Hematopoietic multipotent progenitor cell (in vitro differentiated cells): Measurements from ENCODE around the gene NPHP1. TPM values are rescaled to one million over a fixed set of nuclear protein-coding genes. Genes with fewer than 3 reads are reported as not detected.
"Not testable (repeated sequence)": the region's sequence is repeated elsewhere in the genome, so short reads cannot be mapped to it uniquely, and the experiment has no call there.

Experiments
- DNase-seq, 3 donors: peaks; one replicate each; pipeline ENCODE4 v3.0.0-alpha.2; 2011 to 2015; ENCODE audit warnings: low read depth in 2 of 3, low spot score in 2 of 3
- total RNA-seq: library from RNA; depleted of rRNA; stranded (reverse); fragments of >200 nt; gene quantifications from one replicate; pipeline ENCODE4 v1.2.3, GENCODE V29; 2012

Gene NPHP1
- 1.1 TPM for total RNA-seq

DNA sequence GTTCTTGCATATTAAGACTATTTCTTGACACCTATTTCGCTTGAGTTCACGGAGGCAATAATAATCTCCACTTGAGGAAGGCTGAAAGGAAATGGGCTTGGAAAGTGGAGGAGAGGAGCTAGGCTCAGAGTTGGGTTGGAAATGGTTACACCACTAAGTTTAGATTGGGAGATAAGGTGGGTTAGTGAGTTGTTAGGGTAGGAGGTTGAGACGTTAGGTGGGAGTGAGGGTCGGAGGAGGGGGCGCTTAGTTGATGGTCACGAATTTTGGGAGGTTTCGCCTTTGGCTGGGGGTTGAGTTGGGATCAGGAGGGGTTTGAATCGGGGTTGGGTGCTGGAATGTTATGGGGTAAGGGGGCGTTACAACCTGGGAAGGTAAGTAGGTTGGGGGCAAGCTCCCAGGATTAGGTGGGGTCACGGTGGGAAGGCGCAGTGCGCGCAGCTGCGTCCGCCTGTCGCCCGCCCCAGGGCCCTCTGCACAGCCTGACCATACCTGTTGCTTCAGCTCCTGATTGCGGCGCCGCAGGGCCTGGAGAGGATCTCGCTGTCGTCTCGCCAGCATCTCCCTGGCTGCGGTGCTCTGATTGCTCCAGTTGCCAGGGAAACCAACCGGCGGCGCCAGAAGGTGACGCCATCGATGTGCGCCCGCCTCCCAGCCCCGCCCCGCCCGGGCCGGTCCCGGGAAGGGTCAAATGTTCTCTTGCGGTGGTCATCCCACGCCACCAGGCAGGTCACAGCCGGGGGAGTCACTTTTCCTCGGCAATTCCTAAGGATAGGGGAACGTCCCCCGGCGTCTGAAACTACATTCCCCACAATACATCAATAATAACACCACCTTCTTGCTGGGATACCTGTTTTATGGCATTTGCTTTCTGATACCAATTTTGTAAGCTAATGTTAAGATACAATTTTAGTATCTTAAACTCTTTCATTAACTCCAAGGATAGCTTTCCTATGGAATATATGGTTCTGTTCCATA is at the start of gene NPHP1:
TSS of gene NPHP1 (minus strand) at position 606 of the 978 bp plus-strand sequence. CDS start at position 561, 45 bp downstream.
- DNase-seq, result peak; percentile 61 to 75 (median 73)

DNA sequence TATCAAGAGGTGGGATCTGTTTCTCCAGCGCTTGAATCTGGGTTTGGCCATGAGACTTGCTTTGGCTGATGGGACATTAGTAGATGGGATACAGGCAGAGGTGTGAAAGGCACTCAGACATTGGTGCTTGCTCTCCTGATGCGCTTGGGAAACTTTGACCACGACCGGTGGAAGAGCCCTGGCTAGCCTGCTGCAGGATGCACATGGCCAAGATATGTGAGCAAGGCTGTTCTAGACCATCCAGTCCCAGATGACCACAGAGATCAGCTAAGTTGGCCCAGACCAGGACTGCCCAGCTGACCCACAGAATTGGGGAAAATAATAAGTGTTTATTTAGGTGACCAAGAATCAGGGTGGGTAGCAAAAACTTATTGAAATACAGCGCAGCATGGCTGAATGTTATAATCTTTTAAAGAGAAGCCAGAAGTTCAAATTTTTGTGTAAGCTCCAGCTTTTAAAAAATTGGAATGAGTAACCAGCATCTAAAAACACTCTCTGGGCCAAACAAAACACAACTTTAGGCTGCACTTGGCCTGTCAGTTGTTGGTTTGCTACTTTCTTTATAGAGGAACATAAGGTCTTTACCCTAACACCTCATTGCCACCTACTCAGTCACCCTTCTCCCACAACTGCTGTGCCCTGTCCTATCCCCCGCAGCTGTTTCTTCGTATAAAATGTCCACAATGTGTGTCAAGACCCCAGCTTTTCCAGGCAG is 43.4 kb upstream of the NPHP1 start:
- not testable (repeated sequence) for DNase-seq

DNA sequence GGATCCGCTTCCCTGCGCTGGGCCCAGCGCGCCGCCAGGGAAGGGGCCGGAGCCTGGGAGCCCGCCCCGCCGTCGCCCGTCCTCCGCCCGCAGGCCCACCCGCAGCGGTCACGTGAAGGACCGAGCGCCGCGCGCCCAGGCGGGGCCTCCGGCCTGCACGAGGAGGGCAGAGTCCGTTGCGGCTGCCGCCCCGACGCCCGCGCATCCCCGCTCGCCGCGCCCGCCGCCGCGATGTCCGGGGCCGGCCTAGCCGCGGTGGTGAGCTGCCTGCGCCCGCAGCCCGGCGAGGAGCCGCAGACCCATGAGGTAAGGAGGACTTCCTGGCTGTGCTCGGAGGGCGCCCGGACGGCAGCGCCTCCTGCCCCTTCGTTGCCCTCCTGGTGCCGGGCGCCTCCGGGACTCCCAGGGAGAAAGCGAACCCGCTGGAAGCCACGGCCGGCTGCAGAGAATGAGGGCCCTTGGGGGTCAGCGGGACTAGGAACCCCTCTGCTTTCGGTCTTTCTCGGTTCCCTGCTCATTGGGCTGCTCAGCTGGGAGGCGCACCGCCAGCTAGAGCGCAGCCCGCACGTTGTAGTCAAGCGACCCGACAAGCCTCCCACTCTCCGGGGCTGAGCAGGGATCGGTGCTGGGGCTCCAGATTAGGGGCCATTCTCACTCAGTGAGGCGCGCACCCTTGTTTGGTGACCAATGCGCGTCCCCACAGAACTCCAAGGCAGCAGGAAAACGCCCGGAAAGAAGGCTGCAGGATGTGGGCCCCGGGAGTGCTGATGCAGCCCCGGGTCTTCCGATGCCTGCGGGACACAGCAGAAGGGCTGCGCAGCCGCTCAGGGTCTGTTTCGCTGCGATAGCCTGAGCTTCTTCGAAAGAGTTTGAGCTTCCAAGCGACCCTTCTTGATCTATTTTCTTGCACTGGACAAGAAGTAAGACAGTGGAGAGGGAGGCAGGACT is 40.9 kb upstream of the NPHP1 start:
- not testable (repeated sequence) for DNase-seq

DNA sequence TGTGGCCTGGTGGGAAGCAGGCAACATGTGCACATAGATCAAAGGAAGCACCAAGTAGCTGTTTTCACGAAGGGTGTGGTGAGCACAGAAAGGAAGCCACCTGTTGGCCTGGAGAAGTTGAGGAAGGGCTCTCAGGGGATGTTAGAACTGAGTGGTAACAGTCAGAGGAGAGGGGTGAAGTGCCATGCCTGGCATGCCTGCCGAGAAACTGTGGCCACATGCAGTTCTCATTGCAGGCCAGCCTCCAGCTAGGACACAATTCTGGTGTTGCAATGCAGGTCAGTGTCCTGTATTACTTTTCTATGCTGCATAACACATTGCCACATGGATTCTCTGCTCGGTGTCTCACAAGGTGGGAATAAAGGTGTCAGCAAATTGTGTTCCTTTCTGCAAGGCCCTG is 38.5 kb upstream of the NPHP1 start:
- DNase-seq, result not testable (repeated sequence)

DNA sequence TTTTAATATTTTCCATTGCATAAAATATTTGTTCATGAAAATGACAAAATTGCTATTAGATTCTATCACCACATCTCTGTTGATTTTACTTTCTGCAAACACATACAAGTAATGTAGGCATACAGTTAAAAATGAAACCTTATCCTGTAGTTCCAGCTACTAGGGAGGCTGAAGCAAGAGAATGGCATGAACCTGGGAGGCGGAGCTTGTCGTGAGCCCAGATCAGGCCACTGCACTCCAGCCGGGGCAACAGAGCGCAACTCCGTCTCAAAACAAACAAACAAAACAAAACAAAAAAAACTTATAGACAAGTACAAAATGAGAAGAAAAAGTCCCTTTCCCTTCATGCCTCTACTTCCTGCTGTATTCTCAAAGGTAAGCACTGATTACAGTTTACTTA is 29.7 kb upstream of the NPHP1 start:
- DNase-seq, result not testable (repeated sequence)

DNA sequence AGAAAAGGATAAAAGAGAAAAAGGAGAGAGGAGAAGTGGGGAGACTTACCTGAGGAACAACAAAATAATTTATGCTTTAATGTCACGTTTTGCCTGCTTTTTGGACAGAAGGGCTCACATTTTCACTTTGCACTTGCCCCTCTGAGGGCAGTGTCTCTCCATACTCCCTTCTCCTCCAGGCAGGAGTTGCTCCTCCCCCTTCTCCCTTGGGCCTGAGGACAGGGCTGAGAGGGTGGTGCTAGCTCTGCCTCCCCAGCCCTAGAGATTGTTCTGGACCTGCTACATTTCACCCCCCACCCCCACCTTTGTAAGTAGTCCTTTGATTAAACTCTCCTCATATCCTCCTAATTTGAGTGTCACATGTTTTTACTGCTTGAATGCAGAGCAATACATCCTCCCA is 25.1 kb upstream of the NPHP1 start:
- not testable (repeated sequence) for DNase-seq

DNA sequence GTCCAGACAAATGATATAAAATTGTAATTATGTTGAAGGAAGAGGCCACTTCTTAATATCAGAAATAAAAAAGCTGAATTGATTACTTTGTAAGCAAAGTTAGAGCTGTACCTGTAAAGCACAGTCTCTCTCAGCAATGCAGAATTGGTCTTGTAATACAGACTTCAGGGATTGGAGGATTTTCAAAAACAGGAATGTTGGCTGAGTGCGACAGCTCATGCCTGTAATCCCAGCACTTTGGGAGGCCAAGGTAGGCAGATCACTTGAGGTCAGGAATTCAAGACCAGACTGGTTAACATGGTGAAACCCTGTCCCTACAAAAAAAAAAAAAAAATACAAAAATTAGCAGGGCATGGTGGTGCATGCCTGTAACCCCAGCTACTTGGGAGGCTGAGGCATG is 17.8 kb upstream of the NPHP1 start:
- DNase-seq, result not testable (repeated sequence)

DNA sequence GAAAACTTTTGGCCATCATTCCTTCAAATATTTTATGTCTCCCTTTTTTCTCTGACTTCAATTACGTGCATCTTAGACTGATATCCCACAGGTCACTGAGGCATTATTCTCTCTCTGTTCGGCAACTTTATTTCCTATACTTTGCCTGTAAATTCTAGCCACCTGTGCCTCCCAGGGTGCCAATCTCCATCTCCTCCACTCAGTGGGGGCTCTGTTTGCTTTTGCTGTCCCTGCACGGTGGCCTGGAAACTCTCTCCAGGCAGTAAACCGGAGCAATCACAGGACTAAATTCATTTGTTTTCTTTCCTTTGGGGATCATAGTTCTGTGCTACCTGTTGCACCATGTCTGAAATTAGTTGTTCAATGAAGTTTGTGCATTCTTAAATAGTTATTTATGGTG is 17.1 kb upstream of the NPHP1 start:
- no peak for DNase-seq

DNA sequence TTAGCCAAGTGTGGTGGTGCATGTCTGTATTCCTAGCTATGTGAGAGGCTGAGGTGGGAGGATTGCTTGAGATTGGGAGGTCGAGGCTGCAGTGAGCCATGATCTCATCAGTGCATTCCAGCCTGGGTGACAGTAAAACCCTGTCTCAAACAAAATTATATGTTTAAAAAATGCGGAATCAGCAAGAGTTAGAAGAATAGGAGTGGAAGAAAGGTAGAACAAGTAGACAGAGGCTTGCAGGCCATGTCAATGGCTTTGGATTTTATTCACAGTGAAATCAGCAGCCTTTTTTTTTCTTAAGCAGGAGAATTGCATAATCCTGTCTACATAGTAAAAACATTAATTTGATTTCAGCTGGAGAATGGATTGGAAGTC is 15.4 kb upstream of the NPHP1 start:
- DNase-seq, result no peak

DNA sequence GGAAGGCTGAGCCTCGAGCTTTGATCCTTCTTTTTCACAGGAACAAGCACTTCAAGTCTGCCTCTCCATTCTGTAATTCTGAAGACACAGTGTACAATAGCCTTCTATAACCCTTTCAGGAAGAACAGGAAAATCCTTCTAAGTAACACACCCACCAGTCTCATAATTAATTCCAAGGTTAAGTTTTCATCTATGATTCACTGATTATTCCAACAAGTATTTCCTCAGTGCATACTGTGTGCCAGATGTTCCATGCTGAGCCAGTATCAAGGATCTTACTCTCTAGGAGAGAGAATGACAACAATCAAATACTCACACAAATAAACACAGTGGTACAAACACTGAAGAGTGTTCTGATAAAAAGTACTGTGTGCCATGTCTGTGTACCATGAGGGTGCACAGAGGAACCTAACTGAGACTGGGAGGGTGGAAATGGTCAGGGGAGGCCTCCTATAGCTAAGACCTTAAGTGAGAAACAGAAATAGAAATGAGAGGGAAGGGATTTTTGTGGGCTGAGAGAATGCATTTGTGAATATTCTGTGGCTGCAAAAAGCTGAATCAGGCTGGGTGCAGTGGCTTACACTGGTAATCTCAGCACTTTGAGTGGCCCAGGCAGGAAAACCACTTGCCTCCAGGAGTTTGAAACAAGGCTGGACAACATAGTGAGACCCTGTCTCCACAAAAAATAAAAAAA is 14.8 kb upstream of the NPHP1 start:
- DNase-seq, result no peak

DNA sequence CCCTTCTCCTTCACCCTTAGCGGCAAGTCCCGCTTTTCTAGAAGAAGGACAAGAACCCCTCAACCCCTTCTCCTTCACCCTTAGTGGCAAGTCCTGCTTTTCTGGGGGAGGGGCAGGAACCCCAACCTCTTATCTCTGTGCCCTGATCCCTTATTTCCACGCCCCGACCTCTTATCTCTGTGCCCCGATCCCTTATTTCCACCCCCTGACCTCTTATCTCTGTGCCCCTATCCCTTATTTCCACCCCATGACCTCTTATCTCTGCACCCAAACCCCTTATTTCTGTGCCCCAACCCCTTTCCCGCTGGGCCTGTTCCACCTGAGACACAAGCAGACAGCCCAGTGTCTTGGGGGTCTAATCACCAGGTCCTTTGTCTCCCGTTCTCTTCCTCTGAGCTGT is 14.1 kb upstream of the NPHP1 start:
- not testable (repeated sequence) for DNase-seq

DNA sequence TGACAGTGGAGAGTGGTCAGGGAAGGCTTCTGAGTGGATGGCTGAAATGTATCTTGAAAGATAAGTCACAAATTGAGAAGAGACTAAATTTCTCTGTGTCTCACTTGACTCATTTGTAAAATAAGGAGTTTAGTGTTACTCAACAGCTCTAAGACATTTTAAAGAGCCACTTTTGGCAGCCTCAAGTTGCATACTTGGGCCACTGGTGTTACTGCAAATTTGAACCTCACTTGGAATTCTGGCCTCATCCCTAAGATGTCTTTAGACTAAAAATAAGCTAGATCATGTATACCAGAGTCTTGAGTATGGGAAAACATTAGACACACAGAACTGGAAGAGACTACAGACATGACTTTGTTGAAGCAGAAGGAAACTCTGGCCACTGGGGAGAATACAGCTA is 12.0 kb upstream of the NPHP1 start:
- DNase-seq, result no peak

DNA sequence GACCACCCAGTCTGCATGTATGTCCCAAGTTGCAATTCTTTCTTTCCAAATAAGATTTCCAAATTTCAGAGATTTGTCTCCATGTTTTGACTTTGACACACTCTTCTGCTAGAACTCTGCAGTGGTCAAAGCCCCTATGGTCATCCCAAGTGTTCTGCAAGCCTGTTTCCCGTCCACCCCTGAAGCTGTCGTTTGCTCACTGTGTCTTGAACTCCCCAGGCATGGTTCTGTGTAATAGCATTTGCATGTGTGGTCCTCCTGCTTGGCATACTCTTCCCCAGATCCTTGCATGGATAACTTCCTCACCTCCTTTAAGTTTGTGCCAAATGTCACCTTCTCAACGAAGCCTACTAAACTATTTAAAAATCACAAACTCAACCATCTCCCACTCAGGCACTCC is 11.4 kb upstream of the NPHP1 start:
- no peak for DNase-seq

DNA sequence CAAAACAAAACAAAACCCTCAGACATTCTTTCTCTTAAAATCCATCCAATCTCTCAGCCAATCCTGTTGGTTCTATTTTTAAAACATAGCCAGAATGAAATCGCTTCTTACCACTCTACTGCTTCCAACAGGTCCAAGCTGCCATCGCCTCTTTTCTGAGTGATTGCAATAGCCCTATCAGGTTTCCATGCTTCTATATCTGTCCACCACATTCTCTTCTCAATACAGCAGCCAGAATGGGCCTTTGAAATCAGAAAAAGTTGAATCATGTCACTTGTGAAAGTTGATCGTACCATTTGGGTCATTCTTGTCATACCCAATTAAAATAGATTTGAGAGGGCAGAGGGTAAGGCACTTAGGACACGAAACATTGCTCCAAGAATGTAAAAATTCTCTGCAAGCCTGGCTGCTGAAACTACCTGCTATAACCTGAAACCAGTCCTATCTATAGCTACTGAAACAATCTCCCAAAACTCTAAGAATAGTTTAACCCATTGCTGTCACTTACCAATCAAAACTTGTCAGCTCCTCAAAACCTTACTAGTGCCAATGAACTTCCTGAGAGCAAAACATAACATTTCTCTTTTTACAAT is 10.8 kb upstream of the NPHP1 start:
- DNase-seq, result no peak

DNA sequence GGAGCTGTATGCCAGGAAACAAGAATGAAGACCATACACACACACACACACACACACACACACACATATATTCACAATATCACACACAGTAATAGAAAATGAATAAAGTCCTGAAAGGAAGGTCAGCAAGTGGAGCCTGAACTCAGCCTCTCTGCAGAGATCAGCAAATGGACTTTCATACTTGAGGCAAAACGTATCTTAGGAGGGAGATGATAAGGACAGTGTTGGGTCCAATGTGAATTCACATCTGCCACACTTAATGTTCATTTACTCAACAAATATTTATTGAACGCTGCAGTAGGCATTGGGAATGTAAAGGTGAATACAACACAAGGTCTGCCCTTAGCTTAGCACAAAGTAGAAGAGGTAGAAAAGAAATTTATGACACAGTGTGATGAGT is 10.3 kb upstream of the NPHP1 start:
- DNase-seq, result no peak

DNA sequence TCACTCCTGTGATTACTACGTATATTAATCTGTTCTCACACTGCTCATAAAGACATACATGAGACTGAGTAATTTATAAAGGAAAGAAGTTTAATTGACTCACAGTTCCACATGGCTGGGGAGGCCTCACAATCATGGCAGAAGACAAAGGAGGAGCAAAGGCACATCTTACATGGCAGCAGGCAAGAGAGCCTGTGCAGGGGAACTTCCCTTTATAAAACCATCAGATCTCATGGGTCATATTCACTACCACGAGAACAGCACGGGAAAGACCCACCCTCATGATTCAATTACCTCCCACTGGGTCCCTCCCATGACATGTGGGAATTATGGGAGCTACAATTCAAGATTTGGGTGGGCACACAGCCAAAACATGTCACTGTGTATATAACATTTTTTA is 8.7 kb upstream of the NPHP1 start:
- not testable (repeated sequence) for DNase-seq

DNA sequence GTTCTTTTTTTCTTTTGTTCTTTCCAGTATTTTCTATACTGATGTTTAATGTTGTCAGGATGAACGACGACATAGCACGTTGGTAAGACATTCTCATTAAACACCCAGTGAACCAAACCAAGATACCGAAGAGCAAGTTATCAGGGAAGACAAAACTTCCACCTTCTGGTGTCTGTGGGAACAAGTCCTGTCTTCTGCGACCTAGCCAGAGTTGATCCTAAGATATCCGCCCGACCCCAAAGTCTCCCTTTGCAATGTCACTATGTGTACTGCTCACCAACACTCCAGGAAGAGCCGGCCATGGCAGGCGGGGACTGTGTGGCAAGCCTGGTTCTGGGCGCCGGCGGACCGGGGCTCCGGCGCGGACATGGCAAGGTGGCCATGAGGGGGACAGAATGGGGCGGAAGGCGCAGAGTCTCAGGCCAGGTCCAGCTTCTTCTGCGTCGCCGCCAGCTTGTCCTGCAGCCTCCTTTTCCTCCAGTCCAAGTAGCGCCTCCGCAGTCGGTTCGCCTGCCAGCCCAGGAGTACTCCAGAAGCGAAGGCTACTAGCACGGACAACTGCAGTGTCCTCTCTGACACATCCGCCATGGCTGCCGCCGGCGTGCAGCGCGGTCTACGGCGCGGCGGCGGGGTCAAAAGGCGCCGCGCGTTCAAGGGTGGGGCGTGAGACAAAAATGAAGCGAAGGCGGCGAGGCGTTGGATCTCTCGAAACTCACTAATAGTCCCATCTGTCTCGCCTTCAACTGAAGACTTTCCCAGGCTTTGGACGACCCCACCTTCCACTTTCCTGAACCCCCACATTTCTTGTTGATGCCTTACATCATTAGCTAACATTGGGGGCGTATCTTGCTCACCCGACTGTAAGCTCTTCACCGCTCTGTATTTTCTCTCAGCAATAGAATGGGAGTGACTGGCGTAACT is 7.4 kb upstream of the NPHP1 start, which contains the start of gene MTLN:
TSS of gene MTLN (minus strand) at position 610 of the 921 bp plus-strand sequence. CDS start at position 588, 22 bp downstream.
- DNase-seq, result peak; percentile 61 to 74 (median 74)

DNA sequence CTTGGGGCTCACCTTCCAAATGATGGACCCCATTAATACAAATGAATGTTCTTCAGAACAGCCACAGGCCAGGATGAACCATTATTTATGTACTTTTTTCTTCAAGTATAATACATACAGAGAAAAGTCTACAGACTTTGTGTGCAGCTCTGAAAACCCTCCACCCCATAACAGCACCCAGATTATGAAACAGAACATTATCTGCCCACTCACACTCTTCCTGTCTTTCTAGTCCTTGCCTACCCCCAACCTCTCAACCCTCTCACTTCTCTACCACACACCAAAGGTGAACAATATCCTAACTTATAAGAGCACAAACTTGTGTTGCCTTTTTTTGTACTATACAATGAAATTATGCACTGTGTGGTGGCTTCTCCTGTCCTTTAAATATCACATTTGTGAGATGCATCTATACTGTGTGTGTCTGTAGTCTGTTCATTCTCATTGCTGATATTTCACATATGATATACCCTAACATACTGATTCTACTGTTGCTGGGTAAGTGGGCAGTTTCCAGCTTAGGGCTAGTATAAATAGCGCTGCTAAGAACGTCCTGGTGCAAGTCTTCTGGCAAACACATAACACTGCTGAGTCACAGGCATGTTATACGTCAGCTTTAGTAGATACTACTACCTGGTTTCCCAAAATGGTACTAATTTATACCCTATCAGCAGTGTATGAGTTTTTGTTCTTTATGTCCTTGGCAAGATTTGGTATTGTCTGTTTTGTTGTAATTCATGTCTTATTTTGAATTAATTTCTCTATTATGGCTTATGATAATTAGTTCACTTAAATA is 1.0 kb upstream of the NPHP1 start:
- peak in 2 of 3 donors; percentile 14 to 15 for DNase-seq
